SK-N-MC (cell line): ENCODE measurements around the gene NEDD4L.

Experiments
- EZH2 ChIP-seq: fragments of 200-600 bp; sonication (generic); IDR thresholded peaks from one replicate; pipeline ENCODE4 v1.6.1; 2017; ENCODE audit warnings: antibody characterized with exemption
- FOXP2 ChIP-seq: optimal IDR thresholded peaks from 2 replicates; pipeline ENCODE3; 2011; ENCODE audit warnings: mild to moderate bottlenecking, moderate library complexity; ENCODE audit not compliant: insufficient read depth; ENCODE audit errors: extremely low read length, control extremely low read depth
- POLR2AphosphoS5 ChIP-seq: IDR thresholded peaks from 2 replicates; pipeline ENCODE4 v1.6.1; 2012; ENCODE audit warnings: mild to moderate bottlenecking, low read depth, low read length, borderline replicate concordance

GRCh38 chr18:58024139-58024538, 19.9 kb upstream of the NEDD4L start:
- TF ChIP-seq POLR2AphosphoS5: no peak
- no peak for TF ChIP-seq EZH2
- no peak for TF ChIP-seq FOXP2
